IMR-90 (cell line): ENCODE measurements around the gene BTLA.

ENCODE experiments used
- ELK1 ChIP-seq: fragments of 150-350 bp; IDR thresholded peaks from 2 replicates; pipeline ENCODE4 v1.6.1; 2016; ENCODE audit warnings: low read depth, mild to moderate bottlenecking, low read length, moderate library complexity, borderline replicate concordance
- MAZ ChIP-seq: IDR thresholded peaks from 2 replicates; pipeline ENCODE4 v1.6.1; 2012; ENCODE audit warnings: low read depth, mild to moderate bottlenecking, low read length, improper control_type of control experiment, moderate library complexity, borderline replicate concordance
- RCOR1 ChIP-seq: IDR thresholded peaks from 2 replicates; pipeline ENCODE4 v1.6.1; 2012; ENCODE audit warnings: mild to moderate bottlenecking, low read length, improper control_type of control experiment; ENCODE audit not compliant: insufficient replicate concordance
- USF2 ChIP-seq: fragments of 150-350 bp; IDR thresholded peaks from 2 replicates; pipeline ENCODE4 v1.6.1; 2017; ENCODE audit warnings: mild to moderate bottlenecking, antibody characterized with exemption, low read length, low read depth

- TF ChIP-seq RCOR1 (no peak), USF2 (no peak), ELK1 (no peak), MAZ (no peak)
Measured at GRCh38 chr3:112470788-112471187, 28.5 kb downstream of the BTLA start.
